Fibroblast of lung (primary cell): Measurements from ENCODE around the gene SMAD4. TPM values are rescaled to one million over a fixed set of nuclear protein-coding genes. Genes with fewer than 3 reads are reported as not detected.
A peak's percentile ranks its signal among the peaks of the same experiment; 100 is the strongest.

ENCODE experiments used
- DNase-seq, 2 donors: peaks; one replicate each; pipeline versions ENCODE4 v3.0.0 to v3.0.0-alpha.2; 2010; ENCODE audit warnings: low read depth in 2 of 2
- H2AFZ ChIP-seq: 2 replicates; pipeline ENCODE4 v1.5.1; 2012; ENCODE audit warnings: low read length, control low read depth, inconsistent platforms
- H3K27ac ChIP-seq: 2 replicates; pipeline ENCODE4 v1.5.1; 2011; ENCODE audit warnings: low read length, control low read depth; ENCODE audit not compliant: insufficient read depth
- H3K27me3 ChIP-seq: 2 replicates; pipeline ENCODE4 v1.5.1; 2011; ENCODE audit warnings: mild to moderate bottlenecking, low read length; ENCODE audit not compliant: control insufficient read depth, insufficient read depth
- H3K36me3 ChIP-seq: 2 replicates; pipeline ENCODE4 v1.5.1; 2011; ENCODE audit warnings: low read length; ENCODE audit not compliant: control insufficient read depth, insufficient read depth
- H3K4me1 ChIP-seq: 2 replicates; pipeline ENCODE4 v1.5.1; 2011; ENCODE audit warnings: low read length; ENCODE audit not compliant: control insufficient read depth, insufficient read depth; ENCODE audit errors: extremely low read depth
- H3K4me2 ChIP-seq: 2 replicates; pipeline ENCODE4 v1.5.1; 2011; ENCODE audit warnings: low read length, control low read depth; ENCODE audit not compliant: insufficient read depth; ENCODE audit errors: extremely low read depth
- H3K4me3 ChIP-seq, 4 experiments: fragments of 200-600 bp in 1 of 4; sonication (generic) in 1 of 4; replicated peaks in 1 of 4; 2 replicates each; pipeline ENCODE4 v1.5.1; 2011 to 2016; ENCODE audit warnings: low read length in 4 of 4, low read depth in 3 of 4, mild to moderate bottlenecking in 3 of 4, control low read depth in 2 of 4, inconsistent platforms in 1 of 4, mixed read lengths in 1 of 4; ENCODE audit not compliant: insufficient read depth in 1 of 4; ENCODE audit errors: control extremely low read depth in 1 of 4
- H3K79me2 ChIP-seq: 2 replicates; pipeline ENCODE4 v1.5.1; 2012; ENCODE audit warnings: mild to moderate bottlenecking, low read length, inconsistent platforms; ENCODE audit not compliant: control insufficient read depth, insufficient read depth
- H3K9ac ChIP-seq: 2 replicates; pipeline ENCODE4 v1.5.1; 2011; ENCODE audit warnings: mild to moderate bottlenecking, low read length, control low read depth; ENCODE audit not compliant: insufficient read depth
- H3K9me3 ChIP-seq: 2 replicates; pipeline ENCODE4 v1.5.1; 2012; ENCODE audit warnings: low read depth, low read length; ENCODE audit not compliant: control insufficient read depth, insufficient read depth
- H4K20me1 ChIP-seq: 2 replicates; pipeline ENCODE4 v1.5.1; 2011; ENCODE audit warnings: low read length; ENCODE audit not compliant: control insufficient read depth, insufficient read depth; ENCODE audit errors: extremely low read depth
- CTCF ChIP-seq, 2 donors: IDR thresholded peaks in 1 of 2; conservative IDR thresholded peaks in 1 of 2; 1 replicate in 1 of 2; 2 replicates in 1 of 2; pipeline ENCODE4 v1.5.1; 2011 to 2012; ENCODE audit warnings: low read length in 2 of 2, control low read depth in 1 of 2, inconsistent platforms in 1 of 2, low read depth in 1 of 2, mild to moderate bottlenecking in 1 of 2
- EZH2 ChIP-seq: IDR thresholded peaks from 2 replicates; pipeline ENCODE4 v1.5.1; 2012; ENCODE audit warnings: low read length, control low read depth, mild to moderate bottlenecking; ENCODE audit errors: missing control alignments
- polyA plus RNA-seq, 2 donors: library from polyadenylated mRNA; depleted of rRNA in 1 of 2; stranded (reverse) in 1 of 2; unstranded in 1 of 2; fragments of >200 nt; gene quantifications; 2 replicates each; pipeline ENCODE4 v1.2.1, GENCODE V29; 2011 to 2012; ENCODE audit warnings: missing spikeins in 1 of 2
- total RNA-seq: library from RNA; depleted of rRNA; stranded (reverse); fragments of >200 nt; gene quantifications from 2 replicates; pipeline ENCODE4 v1.2.1, GENCODE V29; 2014

Gene SMAD4
- total and polyA plus RNA-seq, 2 donors (not counting 1 experiment from before 2014, with no cell fraction given) = 71.5 to 161 TPM

- TF ChIP-seq EZH2 (no peak), CTCF (conservative IDR thresholded peaks at IDR 0.05 in 1 of 2, IDR thresholded peaks at IDR 0.05 in 1 of 2; ENCODE audit: low read depth in 1 of 2, low read length in 2 of 2) (no peak)
- H3K4me3 ChIP-seq = peak overlapping the region; percentile 69 to 83 (median 76)
- H3K27me3 ChIP-seq = no peaks in the 10 kb centered on the region
- H3K27ac ChIP-seq = peak overlapping the region; percentile 92
- H3K9me3 ChIP-seq = no peaks in the 10 kb centered on the region
- H2AFZ ChIP-seq = peak overlapping the region; percentile 69
- H3K79me2 ChIP-seq = peaks cover 48% of the 10 kb centered on the region
- peaks cover 3% of the 10 kb centered on the region for H4K20me1 ChIP-seq
- peaks cover 2% of the 10 kb centered on the region for H3K4me1 ChIP-seq
- no peaks in the 10 kb centered on the region for H3K36me3 ChIP-seq
- peak overlapping the region; percentile 75 for H3K4me2 ChIP-seq
- H3K9ac ChIP-seq = peak overlapping the region; percentile 98
- DNase-seq = no peak
Measured at GRCh38 chr18:51029378-51029693, 677 bp upstream of the SMAD4 start.

GRCh38 chr18:51030537-51031258, 685 bp downstream of the SMAD4 start:
- peak overlapping the region; percentile 98 for H3K9ac ChIP-seq
- peaks cover 3% of the 10 kb centered on the region for H4K20me1 ChIP-seq
- peak overlapping the region; percentile 92 for H3K27ac ChIP-seq
- no peaks in the 10 kb centered on the region for H3K36me3 ChIP-seq
- H3K4me1 ChIP-seq = peaks cover 2% of the 10 kb centered on the region
- peak overlapping the region; percentile 56 to 83 (median 76) for H3K4me3 ChIP-seq
- TF ChIP-seq CTCF (conservative IDR thresholded peaks at IDR 0.05 in 1 of 2, IDR thresholded peaks at IDR 0.05 in 1 of 2; ENCODE audit: low read depth in 1 of 2, low read length in 2 of 2) (no peak), EZH2 (no peak)
- no peaks in the 10 kb centered on the region for H3K9me3 ChIP-seq
- peak overlapping the region; percentile 64 for H3K4me2 ChIP-seq
- DNase-seq = peak; percentile 44 to 58
- no peak overlapping the region for H2AFZ ChIP-seq
- H3K27me3 ChIP-seq = no peaks in the 10 kb centered on the region
- peaks cover 61% of the 10 kb centered on the region for H3K79me2 ChIP-seq

GRCh38 chr18:51032193-51032592, 2.2 kb downstream of the SMAD4 start:
- no peak overlapping the region for H3K27ac ChIP-seq
- peaks cover 3% of the 10 kb centered on the region for H4K20me1 ChIP-seq
- H2AFZ ChIP-seq = no peak overlapping the region
- peaks cover 2% of the 10 kb centered on the region for H3K4me1 ChIP-seq
- H3K9ac ChIP-seq = no peak overlapping the region
- peaks cover 76% of the 10 kb centered on the region for H3K79me2 ChIP-seq
- H3K9me3 ChIP-seq = no peaks in the 10 kb centered on the region
- DNase-seq = no peak
- H3K27me3 ChIP-seq = no peaks in the 10 kb centered on the region
- H3K36me3 ChIP-seq = no peaks in the 10 kb centered on the region
- no peak for TF ChIP-seq CTCF (conservative IDR thresholded peaks at IDR 0.05 in 1 of 2, IDR thresholded peaks at IDR 0.05 in 1 of 2; ENCODE audit: low read depth in 1 of 2, low read length in 2 of 2)
- TF ChIP-seq EZH2 = no peak
- peak overlapping the region; percentile 64 for H3K4me2 ChIP-seq
- H3K4me3 ChIP-seq = peak overlapping the region; percentile 56 to 83 (median 76)
